Glutamatergic neuron (in vitro differentiated cells): ENCODE results near the gene MYO5B. TPM values are rescaled to one million over a fixed set of nuclear protein-coding genes. Genes with fewer than 3 reads are reported as not detected.

Experiments
- DNase-seq: peaks from one replicate; pipeline ENCODE4 v3.0.0; 2022
- H3K27ac Mint-ChIP-seq: one replicate; pipeline ENCODE4 v1.8.0; 2020; ENCODE audit warnings: mild to moderate bottlenecking, mixed read lengths, inconsistent platforms; ENCODE audit not compliant: unreplicated experiment
- H3K27me3 Mint-ChIP-seq: one replicate; pipeline ENCODE4 v1.8.0; 2020; ENCODE audit warnings: mild to moderate bottlenecking, moderate library complexity, mixed read lengths, inconsistent platforms; ENCODE audit not compliant: unreplicated experiment
- H3K36me3 Mint-ChIP-seq: one replicate; pipeline ENCODE4 v1.8.0; 2020; ENCODE audit warnings: mild to moderate bottlenecking, mixed read lengths, inconsistent platforms; ENCODE audit not compliant: unreplicated experiment
- H3K4me1 Mint-ChIP-seq: one replicate; pipeline ENCODE4 v1.8.0; 2020; ENCODE audit warnings: mild to moderate bottlenecking, low read depth, mixed read lengths, inconsistent platforms; ENCODE audit not compliant: unreplicated experiment
- H3K4me3 Mint-ChIP-seq: one replicate; pipeline ENCODE4 v1.8.0; 2020; ENCODE audit warnings: mild to moderate bottlenecking, mixed read lengths, inconsistent platforms; ENCODE audit not compliant: unreplicated experiment
- H3K9me3 Mint-ChIP-seq: one replicate; pipeline ENCODE4 v1.8.0; 2020; ENCODE audit warnings: mild to moderate bottlenecking, moderate library complexity, mixed read lengths, inconsistent platforms; ENCODE audit not compliant: unreplicated experiment
- total RNA-seq: library from RNA; stranded (reverse); fragmentation: NEBNext Ultra II Directional; extraction: Animal tissue kit (Norgen Biotek cat#: 25700); gene quantifications from one replicate; pipeline ENCODE4 v1.2.1, GENCODE V29; 2021; ENCODE audit not compliant: unreplicated experiment
- TF ChIP-seq, protein P1 (sequence below): fragments of 200-600 bp; sonication (generic); IDR thresholded peaks from one replicate; pipeline ENCODE4 v1.5.0; 2021; ENCODE audit not compliant: partially characterized antibody, unreplicated experiment

The MYO5B gene
- total RNA-seq, 1 donor from 2014 or later = 2.7 TPM

DNA sequence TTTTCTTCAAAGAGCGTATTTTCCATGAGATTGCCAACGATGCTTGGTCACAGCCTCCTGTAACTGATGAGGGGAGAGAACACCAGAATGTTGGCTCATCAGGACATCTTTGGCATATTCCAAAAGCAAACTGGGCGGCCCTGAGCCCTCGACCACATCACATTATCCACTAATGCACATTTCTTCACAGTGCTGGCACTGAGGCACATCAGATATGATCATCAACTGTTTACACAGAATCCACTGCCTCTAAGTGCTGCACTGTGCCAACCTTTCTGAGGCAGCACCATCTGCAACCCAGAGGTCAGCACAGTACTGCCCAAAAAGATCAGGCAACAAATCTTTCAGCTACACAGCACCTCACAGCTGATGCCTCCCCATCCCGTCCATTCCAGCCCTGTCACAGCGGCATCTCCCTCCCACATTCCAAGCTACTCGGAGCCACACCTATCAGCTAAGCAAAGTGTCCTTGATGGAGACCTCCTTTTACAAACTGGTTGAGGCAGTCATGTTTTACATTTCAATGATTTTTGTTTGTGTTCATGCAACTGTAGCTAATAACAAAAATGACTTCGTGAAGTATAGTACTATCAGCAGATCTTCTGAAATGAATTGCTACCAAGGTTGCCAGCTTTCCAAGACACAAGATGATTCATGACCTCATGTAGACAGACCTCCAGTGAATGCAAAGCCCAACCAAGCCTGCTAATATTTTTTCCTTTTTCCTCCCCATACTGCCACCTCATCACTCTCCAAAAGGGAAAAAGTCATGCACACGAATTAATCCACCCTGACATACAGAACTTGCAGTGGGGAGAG, 32.3 kb downstream of the MYO5B start:
- no peak overlapping the region for H3K27ac Mint-ChIP-seq

DNA sequence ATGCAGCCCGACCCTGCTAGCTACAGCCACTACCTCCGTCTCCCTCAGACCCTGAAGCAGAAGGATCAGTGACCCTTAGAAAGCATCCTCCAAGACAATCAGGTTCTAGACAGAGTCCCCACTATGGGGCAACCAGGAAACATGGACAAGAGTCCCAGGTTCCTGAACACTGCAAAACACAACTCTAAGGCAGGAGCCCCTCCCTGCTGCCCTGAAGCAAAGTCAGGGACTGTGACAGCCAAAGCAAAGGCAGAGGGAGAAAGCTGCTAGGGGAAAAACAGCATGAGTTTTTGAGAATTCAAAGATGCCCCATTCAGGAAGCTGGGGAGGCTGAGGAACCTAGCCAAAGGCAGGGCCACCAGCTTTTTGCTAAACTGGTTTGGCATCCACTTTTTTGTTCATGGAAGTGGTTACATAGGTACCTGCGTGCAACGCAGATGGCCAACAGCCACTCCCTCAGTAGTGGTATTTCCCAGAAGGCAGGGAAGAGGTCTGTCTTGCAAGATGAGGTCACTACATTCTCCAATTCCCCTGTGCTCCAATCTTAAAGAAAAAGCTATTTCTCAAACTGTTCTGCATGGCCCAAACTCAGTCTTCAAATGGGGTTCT, 33.2 kb downstream of the MYO5B start:
- Mint-ChIP-seq H3K36me3 (no peaks in the 10 kb centered on the region), H3K4me3 (no peak overlapping the region), H3K9me3 (no peaks in the 10 kb centered on the region), H3K4me1 (peaks cover 3% of the 10 kb centered on the region), H3K27ac (no peak overlapping the region), H3K27me3 (peaks cover 6% of the 10 kb centered on the region)
- DNase-seq = no peak
- TF ChIP-seq, protein P1, sequence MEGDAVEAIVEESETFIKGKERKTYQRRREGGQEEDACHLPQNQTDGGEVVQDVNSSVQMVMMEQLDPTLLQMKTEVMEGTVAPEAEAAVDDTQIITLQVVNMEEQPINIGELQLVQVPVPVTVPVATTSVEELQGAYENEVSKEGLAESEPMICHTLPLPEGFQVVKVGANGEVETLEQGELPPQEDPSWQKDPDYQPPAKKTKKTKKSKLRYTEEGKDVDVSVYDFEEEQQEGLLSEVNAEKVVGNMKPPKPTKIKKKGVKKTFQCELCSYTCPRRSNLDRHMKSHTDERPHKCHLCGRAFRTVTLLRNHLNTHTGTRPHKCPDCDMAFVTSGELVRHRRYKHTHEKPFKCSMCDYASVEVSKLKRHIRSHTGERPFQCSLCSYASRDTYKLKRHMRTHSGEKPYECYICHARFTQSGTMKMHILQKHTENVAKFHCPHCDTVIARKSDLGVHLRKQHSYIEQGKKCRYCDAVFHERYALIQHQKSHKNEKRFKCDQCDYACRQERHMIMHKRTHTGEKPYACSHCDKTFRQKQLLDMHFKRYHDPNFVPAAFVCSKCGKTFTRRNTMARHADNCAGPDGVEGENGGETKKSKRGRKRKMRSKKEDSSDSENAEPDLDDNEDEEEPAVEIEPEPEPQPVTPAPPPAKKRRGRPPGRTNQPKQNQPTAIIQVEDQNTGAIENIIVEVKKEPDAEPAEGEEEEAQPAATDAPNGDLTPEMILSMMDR = no peak

More for the DNA sequence above, 32.3 kb downstream of the MYO5B start:
- H3K9me3 Mint-ChIP-seq = no peaks in the 10 kb centered on the region
- H3K4me3 Mint-ChIP-seq = no peak overlapping the region
- peaks cover 6% of the 10 kb centered on the region for H3K27me3 Mint-ChIP-seq
- H3K36me3 Mint-ChIP-seq = no peaks in the 10 kb centered on the region
- DNase-seq = no peak
- H3K4me1 Mint-ChIP-seq = peaks cover 5% of the 10 kb centered on the region
- TF ChIP-seq, protein P1 = no peak

DNA sequence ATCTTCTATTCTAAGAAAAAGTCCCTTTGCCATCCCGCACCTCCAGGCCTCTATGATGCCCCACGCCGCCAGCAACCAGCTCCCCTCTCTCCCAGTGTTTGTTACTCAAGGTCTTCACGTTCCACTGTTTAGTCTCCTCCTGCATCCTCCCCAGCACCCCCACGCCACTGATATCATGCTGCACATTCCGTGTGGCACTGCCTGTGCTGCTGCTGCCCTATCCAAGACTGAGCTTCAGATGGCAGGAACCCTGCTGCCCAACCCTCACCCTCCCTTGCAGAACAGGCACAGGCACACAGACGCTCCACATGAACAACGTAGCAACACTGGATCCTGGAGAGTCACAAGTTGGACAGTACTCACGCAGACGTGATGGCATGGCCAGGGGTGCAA, 35.3 kb downstream of the MYO5B start:
- H3K9me3 Mint-ChIP-seq = no peaks in the 10 kb centered on the region
- H3K27ac Mint-ChIP-seq = no peak overlapping the region
- no peak overlapping the region for H3K4me3 Mint-ChIP-seq

DNA sequence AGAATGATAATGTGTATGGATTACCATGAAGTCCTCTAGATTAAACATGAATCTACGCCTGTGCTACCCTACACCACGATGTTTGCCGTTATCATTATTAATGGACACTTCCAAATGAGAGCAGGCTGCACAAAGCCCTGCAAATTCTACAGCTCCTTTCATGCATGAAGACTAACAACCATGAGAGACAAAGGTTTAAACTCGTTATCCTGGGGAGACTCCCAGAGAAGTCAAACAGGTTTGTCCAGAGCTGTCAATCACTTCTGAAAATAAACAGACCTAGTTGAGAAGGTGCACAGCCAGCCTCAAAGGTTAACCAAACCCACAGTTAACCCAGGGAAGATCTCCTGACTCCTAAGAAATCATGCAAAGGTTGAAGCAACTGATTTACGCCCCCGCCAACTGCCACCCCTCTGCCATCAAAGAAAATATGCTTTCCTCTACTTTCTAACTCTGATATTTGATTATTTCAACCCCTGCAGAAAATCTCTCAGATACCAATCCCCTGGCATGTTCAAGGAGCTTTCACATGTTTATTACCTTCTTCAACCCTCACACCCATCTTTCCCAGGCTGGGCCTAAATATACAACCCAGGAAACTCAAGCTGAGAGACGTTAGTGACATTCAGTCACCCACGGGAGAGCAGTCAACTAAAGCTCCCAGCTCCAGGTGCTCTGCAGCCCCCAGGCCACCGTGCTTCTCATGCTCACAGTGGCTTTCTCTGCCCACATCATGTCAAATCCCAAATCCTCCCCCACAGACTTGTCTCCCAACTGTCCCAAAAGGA, 35.9 kb downstream of the MYO5B start:
- Mint-ChIP-seq H3K27ac (no peak overlapping the region), H3K4me3 (no peak overlapping the region), H3K27me3 (peaks cover 6% of the 10 kb centered on the region), H3K9me3 (no peaks in the 10 kb centered on the region), H3K36me3 (no peaks in the 10 kb centered on the region), H3K4me1 (peaks cover 3% of the 10 kb centered on the region)
- DNase-seq = no peak
- TF ChIP-seq, protein P1 = no peak

More for the DNA sequence above, 35.3 kb downstream of the MYO5B start:
- DNase-seq = no peak
- TF ChIP-seq, protein P1 = no peak
- no peaks in the 10 kb centered on the region for H3K36me3 Mint-ChIP-seq
- peaks cover 6% of the 10 kb centered on the region for H3K27me3 Mint-ChIP-seq
- peaks cover 3% of the 10 kb centered on the region for H3K4me1 Mint-ChIP-seq
